Loucy (cell line): ENCODE data around the gene CAST.

ENCODE experiments used
- H2AFZ ChIP-seq: fragments of 200-600 bp; sonication (generic); 2 replicates; pipeline ENCODE4 v1.6.0; 2016; ENCODE audit warnings: antibody characterized with exemption, mild to moderate bottlenecking, low read length, moderate library complexity
- H3F3A ChIP-seq: fragments of 200-600 bp; 2 replicates; pipeline ENCODE4 v1.6.0; 2016; ENCODE audit warnings: antibody characterized with exemption, low read depth, mild to moderate bottlenecking
- H3K27me3 ChIP-seq: fragments of 200-600 bp; sonication (generic); 2 replicates; pipeline ENCODE4 v1.6.1; 2014; ENCODE audit warnings: low read length, mild to moderate bottlenecking; ENCODE audit not compliant: insufficient read depth, poor library complexity, severe bottlenecking
- H3K36me3 ChIP-seq: fragments of 200-600 bp; sonication (generic); 2 replicates; pipeline ENCODE4 v1.6.1; 2016; ENCODE audit warnings: low read length; ENCODE audit not compliant: insufficient read depth
- H3K4me1 ChIP-seq: fragments of 200-600 bp; sonication (generic); 2 replicates; pipeline ENCODE4 v1.5.1; 2014; ENCODE audit warnings: low read length, mild to moderate bottlenecking; ENCODE audit not compliant: insufficient read depth, poor library complexity, severe bottlenecking
- H3K4me2 ChIP-seq: fragments of 200-600 bp; sonication (generic); 2 replicates; pipeline ENCODE4 v1.6.0; 2014; ENCODE audit warnings: antibody characterized with exemption, low read length, low read depth, mild to moderate bottlenecking; ENCODE audit not compliant: poor library complexity, severe bottlenecking
- H3K4me3 ChIP-seq: fragments of 200-600 bp; sonication (generic); 2 replicates; pipeline ENCODE4 v1.5.1; 2014; ENCODE audit warnings: low read length, mild to moderate bottlenecking, mixed read lengths; ENCODE audit not compliant: poor library complexity, severe bottlenecking
- H3K79me2 ChIP-seq: fragments of 200-600 bp; sonication (generic); 2 replicates; pipeline ENCODE4 v1.6.1; 2014; ENCODE audit warnings: low read length; ENCODE audit not compliant: insufficient read depth
- H3K9ac ChIP-seq: fragments of 200-600 bp; sonication (generic); 2 replicates; pipeline ENCODE4 v1.6.0; 2014; ENCODE audit warnings: mild to moderate bottlenecking, low read depth, low read length, moderate library complexity; ENCODE audit not compliant: poor library complexity, severe bottlenecking
- H3K9me2 ChIP-seq: fragments of 200-600 bp; sonication (generic); replicated peaks from 2 replicates; pipeline ENCODE4 v1.6.1; 2016; ENCODE audit warnings: low read depth, low read length, mixed read lengths
- H3K9me3 ChIP-seq: fragments of 200-600 bp; sonication (generic); 2 replicates; pipeline ENCODE4 v1.6.1; 2014; ENCODE audit warnings: mild to moderate bottlenecking, antibody characterized with exemption, low read length, low read depth; ENCODE audit not compliant: insufficient read depth
- H4K20me1 ChIP-seq: fragments of 200-600 bp; sonication (generic); 2 replicates; pipeline ENCODE4 v1.6.0; 2014; ENCODE audit warnings: antibody characterized with exemption, low read length, mild to moderate bottlenecking; ENCODE audit not compliant: insufficient read depth, poor library complexity, severe bottlenecking
- CTCF ChIP-seq: fragments of 200-600 bp; sonication (generic); conservative IDR thresholded peaks from 2 replicates; pipeline ENCODE4 v1.5.1; 2014; ENCODE audit warnings: mild to moderate bottlenecking, antibody characterized with exemption, low read length
- EZH2phosphoT487 ChIP-seq: fragments of 200-600 bp; IDR thresholded peaks from 2 replicates; pipeline ENCODE4 v1.6.1; 2018; ENCODE audit warnings: antibody characterized with exemption, mild to moderate bottlenecking, moderate library complexity, borderline replicate concordance

The CAST gene

GRCh38 chr5:96638561-96638960 lies 23.6 kb upstream of the CAST start:
- no peak overlapping the region for H3K4me3 ChIP-seq
- H3K9me3 ChIP-seq, result no peaks in the 10 kb centered on the region
- H3K27me3 ChIP-seq, result no peaks in the 10 kb centered on the region
- no peaks in the 10 kb centered on the region for H3K79me2 ChIP-seq
- no peaks in the 10 kb centered on the region for H3F3A ChIP-seq
- H2AFZ ChIP-seq, result no peak overlapping the region
- no peaks in the 10 kb centered on the region for H4K20me1 ChIP-seq
- no peaks in the 10 kb centered on the region for H3K4me1 ChIP-seq
- no peak overlapping the region for H3K4me2 ChIP-seq
- TF ChIP-seq CTCF (no peak), EZH2phosphoT487 (no peak)
- H3K9ac ChIP-seq, result no peak overlapping the region
- H3K36me3 ChIP-seq, result no peaks in the 10 kb centered on the region
- H3K9me2 ChIP-seq, result no peaks in the 10 kb centered on the region

GRCh38 chr5:96640696-96641095 lies 21.5 kb upstream of the CAST start:
- no peak overlapping the region for H3K4me2 ChIP-seq
- H3K36me3 ChIP-seq, result no peaks in the 10 kb centered on the region
- no peak overlapping the region for H3K4me3 ChIP-seq
- H3K9ac ChIP-seq, result no peak overlapping the region
- H3K9me3 ChIP-seq, result no peaks in the 10 kb centered on the region
- no peaks in the 10 kb centered on the region for H3K79me2 ChIP-seq
- no peaks in the 10 kb centered on the region for H4K20me1 ChIP-seq
- no peak overlapping the region for H2AFZ ChIP-seq
- TF ChIP-seq EZH2phosphoT487, result no peak
- TF ChIP-seq CTCF, result no peak
- H3F3A ChIP-seq, result no peaks in the 10 kb centered on the region
- no peaks in the 10 kb centered on the region for H3K9me2 ChIP-seq
- no peaks in the 10 kb centered on the region for H3K4me1 ChIP-seq
- H3K27me3 ChIP-seq, result no peaks in the 10 kb centered on the region

- Histone ChIP-seq H3K9ac (no peak overlapping the region), H3K36me3 (no peaks in the 10 kb centered on the region), H3K4me2 (no peak overlapping the region), H3K9me3 (no peaks in the 10 kb centered on the region), H2AFZ (no peak overlapping the region), H3K79me2 (no peaks in the 10 kb centered on the region), H3K9me2 (no peaks in the 10 kb centered on the region), H3K27me3 (no peaks in the 10 kb centered on the region), H3K4me1 (no peaks in the 10 kb centered on the region), H3F3A (no peaks in the 10 kb centered on the region), H4K20me1 (no peaks in the 10 kb centered on the region), H3K4me3 (no peak overlapping the region)
- TF ChIP-seq CTCF, result no peak
- no peak for TF ChIP-seq EZH2phosphoT487
Measured at GRCh38 chr5:96641368-96642280, 20.6 kb upstream of the CAST start.
